Cardiac fibroblast (primary cell): ENCODE data around the gene BCHE.

Source experiments
- DNase-seq, 2 donors: peaks; one replicate each; pipeline versions ENCODE4 v3.0.0 to v3.0.0-alpha.2; 2010; ENCODE audit warnings: low read depth in 2 of 2
- H3K4me3 ChIP-seq, 2 donors: replicated peaks in 1 of 2; 1 replicate in 1 of 2; 2 replicates in 1 of 2; pipeline ENCODE4 v1.5.1; 2011; ENCODE audit warnings: low read depth in 2 of 2, low read length in 2 of 2, mild to moderate bottlenecking in 2 of 2, moderate library complexity in 1 of 2
- CTCF ChIP-seq: IDR thresholded peaks from one replicate; pipeline ENCODE4 v1.5.1; 2011; ENCODE audit warnings: low read depth, mild to moderate bottlenecking, low read length, inconsistent platforms

The BCHE gene

GRCh38 chr3:165805946-165806561 is 31.2 kb downstream of the BCHE start:
- no peak for DNase-seq
- no peak for TF ChIP-seq CTCF
- H3K4me3 ChIP-seq, result no peak overlapping the region

- no peak for DNase-seq
- no peak overlapping the region for H3K4me3 ChIP-seq
- TF ChIP-seq CTCF, result no peak
Observed at GRCh38 chr3:165803471-165803870, 33.8 kb downstream of the BCHE start.

GRCh38 chr3:165800970-165801369 is 36.3 kb downstream of the BCHE start:
- no peak for TF ChIP-seq CTCF
- no peak overlapping the region for H3K4me3 ChIP-seq
- peak; percentile 4 to 5 for DNase-seq

GRCh38 chr3:165799026-165799425 is 38.2 kb downstream of the BCHE start:
- TF ChIP-seq CTCF, result no peak
- DNase-seq, result no peak
- no peak overlapping the region for H3K4me3 ChIP-seq

- H3K4me3 ChIP-seq, result no peak overlapping the region
- no peak for DNase-seq
- TF ChIP-seq CTCF, result no peak
Observed at GRCh38 chr3:165797551-165797950, 39.7 kb downstream of the BCHE start.

- DNase-seq, result no peak
- TF ChIP-seq CTCF, result no peak
Observed at GRCh38 chr3:165796701-165797100, 40.5 kb downstream of the BCHE start.

GRCh38 chr3:165788531-165788930 is 48.7 kb downstream of the BCHE start:
- H3K4me3 ChIP-seq, result no peak overlapping the region
- TF ChIP-seq CTCF, result no peak

More at GRCh38 chr3:165796701-165797100, 40.5 kb downstream of the BCHE start:
- no peak overlapping the region for H3K4me3 ChIP-seq

More at GRCh38 chr3:165788531-165788930, 48.7 kb downstream of the BCHE start:
- no peak for DNase-seq
